Stimulated activated CD8-positive, alpha-beta memory T cell treated with anti-CD3 and anti-CD28 coated beads, Interleukin-15, amount 100 ng/mL, for 4 hours (primary cell): ENCODE measurements around the gene CFAP73.
A peak's percentile ranks its signal among the peaks of the same experiment; 100 is the strongest.

Source experiments
- DNase-seq, 2 donors: peaks; one replicate each; pipeline ENCODE4 v3.0.0-alpha.2; 2020; ENCODE audit warnings: low read depth in 2 of 2

Gene CFAP73

GRCh38 chr12:113142173-113142885, 7.2 kb upstream of the CFAP73 start:
- no peak for DNase-seq

DNA sequence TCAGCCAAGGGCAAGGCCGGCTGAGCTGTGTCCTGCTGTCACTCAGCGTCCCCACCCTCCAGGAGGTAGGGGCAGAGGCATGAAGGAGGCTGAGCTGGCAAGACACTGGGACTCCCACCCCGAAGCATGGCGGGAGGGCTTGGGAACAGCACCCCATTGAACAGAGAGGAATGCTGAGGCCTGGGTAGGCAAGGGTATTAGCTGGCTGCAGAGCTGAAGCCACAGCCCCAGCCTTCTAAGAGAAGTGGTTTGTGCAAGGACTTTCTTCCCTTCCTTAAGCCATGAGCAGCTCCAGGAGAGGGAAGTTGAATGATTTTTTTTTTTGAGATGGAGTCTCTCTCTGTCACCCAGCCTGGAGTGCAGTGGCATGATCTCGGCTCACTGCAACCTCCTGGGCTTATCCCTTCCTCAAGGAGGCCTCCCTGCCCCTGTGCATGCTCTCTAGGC, 6.6 kb upstream of the CFAP73 start:
- DNase-seq = no peak

GRCh38 chr12:113143959-113144358, 5.6 kb upstream of the CFAP73 start:
- DNase-seq = no peak

DNA sequence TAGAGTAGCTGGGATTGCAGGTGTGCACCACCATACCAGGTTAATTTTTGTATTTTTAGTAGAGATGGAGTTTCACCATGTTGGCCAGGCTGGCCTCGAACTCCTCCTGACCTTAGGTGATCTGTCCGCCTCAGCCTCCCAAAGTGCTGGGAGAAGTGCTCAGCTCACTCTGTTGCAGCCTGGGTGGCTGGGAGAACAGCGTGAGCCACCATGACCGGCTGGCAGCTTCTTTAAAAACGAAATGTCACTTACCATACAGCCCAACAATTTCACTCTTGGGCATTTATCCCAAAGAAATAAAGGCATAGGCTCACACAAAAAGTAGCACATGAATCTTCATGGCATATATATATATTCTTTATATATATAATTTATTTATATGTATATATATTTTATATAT, 4.7 kb upstream of the CFAP73 start:
- no peak for DNase-seq

GRCh38 chr12:113145720-113146551, 3.6 kb upstream of the CFAP73 start:
- no peak for DNase-seq

DNA sequence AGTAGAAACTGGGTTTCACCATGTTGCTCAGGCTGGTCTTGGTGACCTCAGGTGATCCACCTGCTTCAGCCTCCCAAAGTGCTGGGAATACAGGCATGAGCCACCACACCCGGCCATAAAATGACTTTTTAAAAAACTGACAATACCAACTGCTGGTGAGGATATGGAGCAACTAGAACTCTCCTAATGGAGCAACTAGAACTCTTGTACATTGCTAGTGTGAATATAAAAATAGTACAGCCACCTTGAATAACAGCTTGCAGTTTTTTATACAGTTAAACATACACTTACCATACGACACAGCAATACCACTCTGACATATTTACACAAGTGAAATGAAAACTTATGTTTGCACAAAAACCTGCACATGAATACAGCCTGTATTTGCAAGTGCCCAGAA, 2.5 kb upstream of the CFAP73 start:
- DNase-seq = no peak

DNA sequence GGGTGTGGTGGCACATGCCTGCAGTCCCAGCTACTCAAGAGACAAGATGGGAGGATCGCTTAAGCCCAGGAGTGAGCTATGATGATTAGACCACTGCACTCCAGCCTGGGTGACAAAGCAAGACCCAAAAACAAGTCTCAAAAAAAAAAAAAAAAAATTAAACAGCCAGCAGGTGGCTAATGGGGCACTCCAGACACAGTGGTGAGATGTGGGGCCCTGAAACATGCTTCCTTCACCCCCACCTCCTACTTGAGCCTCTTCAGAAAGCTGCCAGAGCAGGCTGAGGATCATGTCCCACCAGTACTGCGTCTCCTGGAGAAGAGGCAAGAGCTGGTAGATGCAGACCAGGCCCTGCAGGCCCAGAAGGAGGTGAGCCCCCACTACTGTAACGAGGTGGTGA, 2.1 kb downstream of the CFAP73 start:
- DNase-seq = no peak

- DNase-seq = no peak
These were observed 2.8 kb downstream of the CFAP73 start for GRCh38 chr12:113152196-113152834.

GRCh38 chr12:113152835-113153814, 3.6 kb downstream of the CFAP73 start:
- peak; percentile 15 to 19 for DNase-seq

- DNase-seq = no peak
These were observed 4.9 kb downstream of the CFAP73 start for GRCh38 chr12:113154351-113154973.

DNA sequence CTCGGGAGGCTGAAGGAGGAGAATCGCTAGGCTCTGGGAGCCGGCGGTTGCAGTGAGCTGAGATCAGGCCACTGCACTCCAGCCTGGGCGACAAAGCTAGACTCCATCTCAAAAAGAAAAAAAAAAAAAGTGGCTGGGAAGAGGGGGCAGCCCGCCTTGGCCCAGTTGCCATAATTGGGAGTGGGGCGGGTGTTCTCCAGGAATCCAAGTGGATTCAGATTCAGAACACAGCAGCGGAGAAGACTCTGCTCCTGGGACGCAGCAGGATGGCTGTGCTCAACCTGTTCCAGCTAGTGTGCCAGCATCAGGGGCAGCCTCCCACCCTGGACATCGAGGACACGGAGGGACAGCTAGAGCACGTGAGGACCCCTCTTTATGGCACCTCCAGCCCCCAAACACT, 5.5 kb downstream of the CFAP73 start:
- DNase-seq = no peak

GRCh38 chr12:113155646-113156045, 6.1 kb downstream of the CFAP73 start:
- no peak for DNase-seq

GRCh38 chr12:113157218-113157859, 7.8 kb downstream of the CFAP73 start:
- DNase-seq = no peak

DNA sequence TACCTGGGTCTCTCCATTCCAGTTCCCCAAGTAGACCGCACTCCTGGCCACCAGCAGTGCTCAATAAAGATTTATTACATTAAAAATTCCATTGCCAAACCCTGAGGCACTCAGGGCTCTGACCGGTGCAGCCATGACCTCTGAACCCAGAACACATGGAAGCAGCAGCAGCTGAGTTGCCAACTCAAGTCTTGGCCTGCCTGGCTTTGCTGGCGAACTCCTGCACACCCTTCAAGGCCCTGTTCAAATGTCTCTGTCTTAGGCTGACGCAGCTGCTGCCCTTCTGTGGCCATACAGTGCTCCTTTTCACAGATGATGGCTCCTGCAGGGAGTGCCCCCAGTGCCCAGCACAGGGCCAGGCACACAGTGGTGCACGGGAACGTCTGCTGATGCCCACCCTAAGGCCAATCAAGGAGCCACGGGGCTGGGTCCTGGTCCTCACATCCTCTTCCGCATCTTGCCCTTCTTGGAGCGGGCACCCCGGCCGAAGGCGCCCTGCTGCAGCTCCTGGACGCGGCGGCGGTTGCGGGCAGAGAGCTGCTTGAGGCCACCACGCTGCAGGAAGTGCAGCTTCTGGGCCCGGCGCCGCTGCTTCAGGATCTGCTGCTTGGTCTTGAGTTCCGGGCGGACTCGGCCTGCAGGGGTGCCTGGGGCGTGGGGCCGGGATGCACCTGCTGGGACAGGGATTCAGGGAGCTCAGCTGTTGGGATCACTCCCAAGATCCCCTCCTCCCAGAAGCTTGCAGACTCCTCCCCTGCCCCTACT, 9.1 kb downstream of the CFAP73 start:
- DNase-seq = no peak

DNA sequence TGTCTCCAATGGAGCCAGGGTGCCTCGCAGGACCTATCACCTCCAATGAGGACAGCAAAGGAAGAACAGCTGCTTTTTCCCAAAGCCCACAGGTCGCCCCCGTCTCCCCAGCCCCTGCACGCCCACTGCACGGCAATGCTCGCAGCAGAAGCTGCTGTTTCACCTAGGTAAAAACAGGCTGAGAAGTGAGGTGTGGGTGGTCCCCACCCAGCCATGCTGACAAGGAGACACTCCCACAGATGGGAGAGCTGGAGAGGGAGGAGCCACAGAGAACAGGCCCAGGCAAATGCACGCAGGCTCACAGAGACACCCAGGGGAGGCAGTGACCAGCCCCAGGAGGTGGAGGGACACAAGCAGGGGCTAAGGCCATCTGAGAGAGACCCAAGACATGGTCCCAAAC, 10.4 kb downstream of the CFAP73 start:
- DNase-seq = no peak

GRCh38 chr12:113161415-113162016, 12.0 kb downstream of the CFAP73 start:
- no peak for DNase-seq

DNA sequence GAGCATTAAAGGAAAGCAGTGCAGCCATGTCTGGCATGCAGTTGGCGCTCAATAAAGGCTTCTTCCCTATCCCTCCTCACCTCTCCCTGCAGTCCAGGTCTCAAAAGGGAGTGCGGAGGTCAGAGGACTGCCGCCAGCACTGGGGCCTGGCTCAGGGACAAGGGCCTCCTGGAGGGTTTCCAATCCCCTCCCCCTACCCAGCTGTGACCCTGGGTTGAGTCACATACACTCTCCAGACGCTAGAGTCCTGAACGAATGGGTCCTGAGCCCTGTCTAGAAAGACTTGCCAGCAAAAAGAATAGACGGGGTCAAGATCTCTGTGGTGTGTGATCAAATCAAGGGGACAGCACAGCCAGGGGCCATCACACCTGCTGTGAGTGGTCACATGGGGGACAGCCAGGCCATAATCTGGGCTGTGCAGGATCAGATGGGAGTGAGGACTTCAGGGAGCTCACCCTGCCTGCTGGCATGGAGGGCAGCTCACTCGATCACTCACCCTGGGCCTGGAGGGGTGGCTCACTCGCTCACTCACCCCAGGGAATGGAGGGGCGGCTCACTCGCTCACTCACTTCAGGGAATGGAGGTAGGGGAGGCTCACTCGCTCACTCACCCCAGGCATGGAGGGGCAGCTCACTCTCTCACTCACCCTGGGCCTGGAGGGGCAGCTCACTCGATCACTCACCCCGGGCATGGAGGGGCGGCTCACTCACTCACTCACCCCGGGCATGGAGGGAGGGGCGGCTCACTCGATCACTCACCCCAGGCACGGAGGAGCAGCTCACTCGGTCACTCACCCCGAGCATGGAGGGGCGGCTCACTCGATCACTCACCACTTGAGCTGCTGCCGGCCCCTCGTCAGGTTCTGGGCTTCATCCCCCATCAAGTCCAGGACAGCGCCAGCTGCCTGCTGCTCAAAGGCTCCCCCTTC, 12.8 kb downstream of the CFAP73 start:
- no peak for DNase-seq

DNA sequence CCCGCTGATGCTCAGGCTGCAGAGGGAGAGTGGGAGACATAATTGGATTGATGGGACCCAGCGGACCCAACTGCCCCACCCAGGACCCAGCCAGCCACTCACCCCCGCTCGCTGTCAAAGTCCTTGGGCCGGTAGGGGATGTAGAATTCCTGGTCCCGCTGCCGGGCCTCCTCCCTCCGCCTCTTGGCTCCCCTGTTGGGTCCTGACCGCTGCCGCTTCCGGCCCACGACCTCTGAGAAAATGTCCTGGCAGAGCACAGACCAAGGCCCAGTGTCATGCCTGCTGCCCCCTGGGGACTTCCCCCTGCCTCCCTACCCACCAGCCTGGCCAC, 13.5 kb downstream of the CFAP73 start:
- DNase-seq = no peak
